Stimulated activated CD4-positive, alpha-beta T cell treated with anti-CD3 and anti-CD28 coated beads, Interleukin-4, amount 100 ng/mL, for 1 hour (primary cell): ENCODE data around the gene TMBIM1.

Source experiments
- DNase-seq: peaks from one replicate; pipeline ENCODE4 v3.0.0-alpha.2; 2020

Gene TMBIM1

GRCh38 chr2:218253232-218253625 lies 39.1 kb downstream of the TMBIM1 start:
- DNase-seq = no peak

DNA sequence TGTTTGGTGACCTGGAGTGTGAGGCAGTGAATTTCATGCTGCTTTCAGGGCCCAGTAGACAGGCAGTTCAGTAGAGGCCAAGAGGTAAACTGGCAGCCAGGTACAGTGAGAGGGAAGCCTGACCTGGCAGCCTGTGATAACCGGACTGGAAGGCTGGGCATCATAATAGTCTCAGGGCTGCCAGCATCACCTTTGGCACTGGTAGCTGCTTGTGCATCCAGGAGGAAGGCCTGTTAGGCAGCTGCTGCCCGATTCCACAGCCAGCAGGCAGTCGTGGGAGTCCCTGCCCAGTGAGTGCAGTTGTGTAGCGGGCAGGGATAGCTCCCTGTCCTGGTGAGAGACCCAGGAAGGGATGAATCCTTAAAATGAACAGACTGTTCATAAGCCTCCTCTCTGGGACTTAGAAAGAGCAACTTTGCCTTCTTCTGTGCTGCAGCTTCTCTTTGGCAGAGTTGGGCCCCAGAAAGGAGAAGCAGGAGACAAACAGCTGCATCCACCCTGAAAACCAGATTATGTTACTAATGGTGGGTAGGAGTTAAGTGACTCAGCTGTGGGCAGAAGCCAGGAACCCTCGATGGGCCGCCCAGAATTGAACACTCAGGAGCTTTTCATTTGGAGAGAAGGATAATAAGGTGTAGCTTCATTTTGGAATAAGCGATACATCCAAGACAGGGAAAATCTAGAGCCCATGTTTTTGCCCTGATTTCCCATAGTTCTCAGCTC lies 39.6 kb downstream of the TMBIM1 start:
- no peak for DNase-seq

GRCh38 chr2:218249691-218250090 lies 42.6 kb downstream of the TMBIM1 start:
- no peak for DNase-seq

- no peak for DNase-seq
These were observed 47.1 kb downstream of the TMBIM1 start for GRCh38 chr2:218245214-218245613.

GRCh38 chr2:218244665-218245064 lies 47.6 kb downstream of the TMBIM1 start:
- no peak for DNase-seq

GRCh38 chr2:218244204-218244603 lies 48.1 kb downstream of the TMBIM1 start:
- no peak for DNase-seq

- DNase-seq = no peak
These were observed 53.4 kb downstream of the TMBIM1 start for GRCh38 chr2:218238887-218239286.

DNA sequence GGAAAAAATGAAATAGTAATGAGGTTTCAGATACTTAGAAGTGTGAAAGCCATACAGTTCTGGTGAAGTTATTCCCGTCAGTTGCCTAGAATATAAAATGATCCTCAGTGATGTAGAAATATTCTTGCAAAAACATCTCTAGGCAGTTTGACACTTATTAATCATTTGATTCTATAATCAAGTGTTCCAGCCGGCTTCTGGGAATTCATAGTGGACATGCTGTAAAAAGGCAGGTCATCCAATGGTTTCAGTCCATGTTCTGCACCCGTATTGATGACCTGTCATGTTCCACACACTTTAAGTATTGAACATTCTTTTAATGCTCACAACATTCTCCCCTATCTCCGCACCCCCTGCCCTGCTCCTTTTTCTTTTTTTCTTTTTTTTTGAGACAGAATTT lies 55.5 kb downstream of the TMBIM1 start:
- DNase-seq = no peak

DNA sequence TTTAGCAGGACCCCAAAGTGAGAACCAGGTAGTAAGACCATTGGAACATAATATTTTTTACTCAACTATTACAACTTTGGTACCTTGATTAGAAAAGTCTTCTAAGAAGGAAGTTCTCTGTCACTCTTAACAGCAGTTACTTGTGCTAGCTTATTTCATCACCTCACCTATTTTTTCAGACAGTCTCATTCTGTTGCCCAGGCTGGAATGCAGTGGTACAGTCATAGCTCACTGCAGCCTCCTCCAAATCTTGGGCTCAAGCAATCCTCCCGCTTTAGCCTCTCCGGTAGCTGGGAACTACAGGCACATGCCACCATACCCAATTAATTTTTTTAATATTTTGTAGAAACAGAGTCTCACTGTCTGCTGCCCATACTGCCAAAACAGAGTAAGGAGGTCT lies 57.3 kb downstream of the TMBIM1 start:
- DNase-seq = no peak

GRCh38 chr2:218234521-218234920 lies 57.8 kb downstream of the TMBIM1 start:
- no peak for DNase-seq

- no peak for DNase-seq
These were observed 58.8 kb downstream of the TMBIM1 start for GRCh38 chr2:218233543-218233942.

DNA sequence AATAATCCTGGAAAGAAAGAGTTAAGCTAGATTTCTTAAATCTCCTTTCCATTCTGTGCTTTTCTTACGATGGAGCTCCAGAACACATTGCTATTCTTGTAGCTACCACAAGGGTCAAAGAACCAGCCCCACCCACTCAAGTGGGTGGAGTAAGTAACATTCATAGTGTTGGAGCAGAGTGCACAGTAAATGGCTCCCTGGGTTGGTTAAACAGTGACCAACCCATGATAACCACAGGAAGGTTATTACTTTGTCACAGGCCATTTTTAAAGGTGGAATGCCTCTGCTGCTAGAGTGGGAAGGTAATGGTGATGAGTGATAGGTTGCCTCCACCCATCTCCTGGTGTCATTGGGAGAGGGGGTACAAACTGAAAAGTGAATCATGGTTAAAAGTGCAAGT lies 61.4 kb downstream of the TMBIM1 start:
- no peak for DNase-seq

- no peak for DNase-seq
These were observed 62.5 kb downstream of the TMBIM1 start for GRCh38 chr2:218229851-218230250.

DNA sequence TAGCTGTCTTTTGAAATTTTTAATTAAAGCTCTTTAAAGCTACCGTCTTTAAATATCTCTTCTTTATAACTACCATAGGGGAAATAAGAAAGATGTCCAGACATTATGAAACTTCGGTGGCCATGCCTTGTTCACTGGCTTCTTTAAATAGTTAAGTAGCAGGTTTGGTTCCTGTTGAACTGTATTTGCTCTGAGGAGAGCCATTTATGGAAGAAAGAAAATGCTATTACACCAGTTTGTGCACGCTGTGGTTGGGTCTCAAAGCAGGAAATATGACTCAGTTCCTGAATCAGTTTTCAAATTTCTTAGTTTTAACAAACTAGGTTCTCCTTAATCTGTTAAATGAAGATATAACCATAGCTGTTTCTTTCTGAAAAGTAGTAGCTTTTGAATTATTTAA lies 63.1 kb downstream of the TMBIM1 start:
- peak; percentile 13 for DNase-seq

DNA sequence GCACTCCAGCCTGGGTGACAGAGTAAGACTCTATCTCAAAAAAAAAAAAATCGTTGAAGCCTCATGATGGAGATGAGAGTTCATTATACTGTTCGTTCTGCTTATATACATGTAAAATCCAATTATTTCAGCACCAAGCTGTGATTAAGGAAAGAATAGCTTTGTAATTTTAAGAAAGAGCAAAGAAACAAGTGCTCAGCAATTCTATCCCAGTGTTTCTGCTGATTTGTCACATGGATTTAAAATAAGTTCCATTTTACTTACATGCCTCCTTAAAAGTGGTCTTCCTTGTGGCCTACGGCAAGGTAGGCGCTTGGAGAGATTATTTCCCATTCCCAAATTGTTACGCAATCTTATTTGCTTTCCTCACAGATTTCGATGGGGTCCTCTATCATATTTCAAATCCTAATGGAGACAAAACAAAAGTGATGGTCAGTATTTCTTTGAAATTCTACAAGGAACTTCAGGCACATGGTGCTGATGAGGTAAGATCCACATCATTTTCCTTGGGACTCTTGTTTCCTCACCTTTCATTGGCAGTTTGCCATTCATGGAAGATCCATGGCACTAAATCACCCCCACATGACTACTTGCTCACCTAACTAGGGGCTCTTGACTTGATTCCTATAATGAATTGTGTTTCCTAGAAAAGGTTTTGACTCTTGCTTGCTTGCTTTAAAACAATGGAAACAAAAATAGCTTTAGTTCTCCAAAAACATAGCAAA lies 63.8 kb downstream of the TMBIM1 start:
- DNase-seq = no peak

- DNase-seq = no peak
These were observed 65.4 kb downstream of the TMBIM1 start for GRCh38 chr2:218226903-218227302.
